HG02763 (cell line): ENCODE data around the gene DCUN1D1.

ENCODE experiments used
- ATAC-seq: cut with Tn5 transposase; IDR thresholded peaks from one replicate; pipeline ENCODE4 v1.9.1; 2021; ENCODE audit warnings: mild to moderate bottlenecking, moderate library complexity; ENCODE audit not compliant: unreplicated experiment

Gene DCUN1D1

DNA sequence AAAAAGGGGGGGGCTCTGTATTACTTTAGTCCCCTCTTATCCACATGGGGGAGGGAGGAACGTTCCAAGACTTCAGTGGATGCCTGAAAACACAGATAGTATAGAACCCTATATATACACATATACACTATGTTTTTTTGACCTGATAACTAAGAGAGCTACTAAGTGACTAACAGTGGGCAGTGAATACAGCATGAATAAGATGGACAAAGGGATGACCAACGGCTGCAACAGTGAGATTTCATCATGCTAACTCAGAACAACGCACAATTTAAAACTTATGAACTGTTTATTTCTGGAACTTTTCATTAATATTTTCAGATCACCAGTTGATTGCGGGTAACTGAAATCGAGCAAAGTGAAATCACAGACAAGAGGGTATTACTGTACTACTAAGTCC, 7.3 kb downstream of the DCUN1D1 start:
- no peak for ATAC-seq

DNA sequence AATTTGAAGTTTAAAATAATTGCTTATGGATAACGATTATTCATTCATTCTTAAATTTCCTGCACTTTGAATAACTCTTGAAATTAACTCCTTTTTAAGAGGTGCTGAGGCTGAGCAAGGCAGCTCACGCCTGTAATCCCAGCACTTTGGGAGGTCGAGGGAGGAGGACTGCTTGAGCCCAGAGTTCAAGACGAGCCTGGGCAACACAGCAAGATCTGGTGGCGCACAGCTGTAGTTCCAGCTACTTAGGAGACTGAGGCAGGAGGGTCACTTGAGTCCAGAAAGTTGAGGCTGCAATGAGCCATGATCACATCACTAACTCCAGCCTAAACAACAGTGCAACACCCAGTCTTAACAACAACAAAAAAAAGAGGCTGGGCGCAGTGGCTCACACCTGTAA, 8.0 kb downstream of the DCUN1D1 start:
- ATAC-seq, result no peak

DNA sequence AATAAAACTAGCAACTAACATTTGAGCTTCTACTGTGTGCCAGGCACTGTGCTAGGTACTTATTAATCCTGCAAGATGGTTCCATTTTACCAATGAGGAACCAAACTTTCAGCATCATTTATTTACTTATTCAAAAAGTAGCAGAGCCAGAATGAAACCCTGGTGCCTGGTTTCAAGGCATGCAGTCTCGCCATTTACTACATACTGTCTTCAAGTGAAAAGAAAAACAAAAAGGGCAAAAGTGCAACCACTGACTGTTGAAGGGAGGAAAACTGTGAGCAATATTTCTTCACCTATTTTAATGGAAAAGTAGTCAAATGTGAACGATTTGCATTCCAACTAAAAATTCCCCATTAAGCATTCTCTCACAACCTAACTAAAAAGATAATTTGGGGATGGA, 8.7 kb downstream of the DCUN1D1 start:
- no peak for ATAC-seq

GRCh38 chr3:182970811-182971418, 9.4 kb downstream of the DCUN1D1 start:
- ATAC-seq, result no peak

DNA sequence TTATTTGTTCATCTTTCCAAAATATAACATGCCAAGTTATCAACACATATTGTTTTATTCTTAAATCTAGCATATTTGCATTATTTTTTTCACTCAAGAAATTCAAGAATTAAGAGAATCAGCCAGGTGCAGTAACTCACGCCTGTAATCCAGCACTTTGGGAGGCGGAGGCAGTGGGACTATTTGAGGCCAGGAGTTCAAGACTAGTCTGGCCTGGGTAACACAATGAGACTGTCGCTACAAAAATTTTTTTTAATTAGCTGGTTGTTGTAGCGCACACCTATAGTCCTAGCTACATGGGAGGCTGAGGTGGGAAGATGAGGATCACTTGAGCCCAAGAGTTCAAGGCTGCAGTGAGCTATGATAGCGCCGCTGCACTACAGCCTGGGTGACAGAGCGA, 10.5 kb downstream of the DCUN1D1 start:
- ATAC-seq, result no peak

GRCh38 chr3:182969277-182969676, 11.1 kb downstream of the DCUN1D1 start:
- no peak for ATAC-seq

- peak; percentile 41 for ATAC-seq
These were observed 12.8 kb downstream of the DCUN1D1 start for GRCh38 chr3:182967218-182968204.

DNA sequence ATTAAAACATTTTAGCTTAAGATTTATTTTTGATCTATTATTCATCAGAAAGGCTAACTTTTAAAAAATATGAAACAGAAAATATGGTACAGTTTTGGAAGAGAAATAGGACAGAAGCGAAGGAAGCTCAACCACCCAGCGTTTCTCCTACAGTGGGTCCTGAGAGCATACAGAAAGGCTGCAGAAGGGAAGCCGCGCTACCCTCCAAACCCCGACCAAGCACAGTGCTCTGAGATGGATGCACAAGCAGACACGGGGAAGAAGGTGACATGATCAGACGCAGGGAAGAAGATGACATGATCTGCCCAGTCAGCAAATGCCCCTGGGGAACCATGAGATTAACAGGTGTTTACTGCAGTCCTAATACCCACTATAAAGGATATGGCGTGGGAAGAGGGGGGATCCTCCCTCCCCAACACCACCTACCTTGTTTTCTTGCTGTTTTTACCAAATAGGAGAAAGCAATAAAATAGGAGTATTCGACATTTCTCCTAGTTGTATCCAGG, 14.4 kb downstream of the DCUN1D1 start:
- no peak for ATAC-seq

GRCh38 chr3:182964179-182964578, 16.2 kb downstream of the DCUN1D1 start:
- ATAC-seq, result no peak

DNA sequence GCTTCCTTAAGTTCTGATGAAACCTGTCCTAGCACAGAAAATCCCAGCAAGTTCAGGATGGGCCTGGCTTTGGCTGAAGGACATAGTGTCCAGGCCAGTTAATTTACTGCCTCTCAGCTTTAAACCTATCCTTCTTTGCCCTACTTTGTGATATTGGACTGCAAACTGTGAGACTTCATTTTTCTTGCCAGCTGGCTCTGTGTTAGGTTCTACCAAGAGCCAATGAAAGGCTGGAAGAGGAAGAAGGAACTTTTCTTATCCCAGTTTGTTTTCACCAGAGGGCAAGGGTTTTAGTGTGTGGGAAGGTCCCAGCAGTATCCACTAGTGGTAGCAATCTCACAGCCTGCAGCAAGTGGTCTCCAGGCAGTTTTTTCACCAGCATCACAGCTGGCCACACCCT, 18.2 kb downstream of the DCUN1D1 start:
- ATAC-seq, result no peak

DNA sequence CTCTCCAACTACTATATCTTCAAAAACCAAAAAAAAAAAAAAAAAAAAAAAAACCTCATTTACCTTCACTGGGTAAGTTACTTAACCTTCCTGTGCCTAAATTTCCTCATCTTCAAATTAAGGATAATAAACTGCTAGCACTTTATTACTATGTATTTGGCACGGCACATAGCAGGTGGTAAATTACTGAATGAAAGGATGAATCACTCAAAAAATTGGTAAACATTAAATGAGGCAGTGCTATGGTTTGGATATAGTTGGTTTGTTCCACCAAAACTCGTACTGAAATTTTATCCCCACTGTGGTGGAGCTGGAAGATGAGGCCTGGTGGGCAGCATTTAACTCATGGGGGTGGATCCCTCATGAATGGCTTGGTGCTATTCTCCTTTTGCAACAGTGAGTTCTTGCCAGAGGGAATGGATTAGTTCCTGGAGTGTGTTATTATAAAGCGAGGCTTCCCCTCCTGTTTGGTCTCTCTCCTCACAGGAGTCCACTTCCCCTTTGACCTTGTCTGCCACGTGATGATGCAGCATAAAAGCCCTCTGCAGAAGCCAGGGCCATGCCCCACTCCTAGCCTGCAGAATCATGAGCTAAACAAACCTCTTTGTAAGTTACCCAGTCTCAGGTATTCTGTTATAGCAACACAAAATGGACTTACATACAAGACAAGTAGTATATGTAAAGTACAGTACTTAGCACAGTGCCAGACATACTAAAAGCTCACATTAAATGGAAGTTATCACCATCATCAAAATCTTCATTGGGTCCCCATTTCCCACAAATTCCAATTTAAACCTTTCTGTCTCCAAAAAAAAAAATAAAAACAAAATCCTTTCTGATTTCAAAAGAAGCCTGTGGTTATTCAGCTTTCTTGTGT, 20.6 kb downstream of the DCUN1D1 start:
- no peak for ATAC-seq

DNA sequence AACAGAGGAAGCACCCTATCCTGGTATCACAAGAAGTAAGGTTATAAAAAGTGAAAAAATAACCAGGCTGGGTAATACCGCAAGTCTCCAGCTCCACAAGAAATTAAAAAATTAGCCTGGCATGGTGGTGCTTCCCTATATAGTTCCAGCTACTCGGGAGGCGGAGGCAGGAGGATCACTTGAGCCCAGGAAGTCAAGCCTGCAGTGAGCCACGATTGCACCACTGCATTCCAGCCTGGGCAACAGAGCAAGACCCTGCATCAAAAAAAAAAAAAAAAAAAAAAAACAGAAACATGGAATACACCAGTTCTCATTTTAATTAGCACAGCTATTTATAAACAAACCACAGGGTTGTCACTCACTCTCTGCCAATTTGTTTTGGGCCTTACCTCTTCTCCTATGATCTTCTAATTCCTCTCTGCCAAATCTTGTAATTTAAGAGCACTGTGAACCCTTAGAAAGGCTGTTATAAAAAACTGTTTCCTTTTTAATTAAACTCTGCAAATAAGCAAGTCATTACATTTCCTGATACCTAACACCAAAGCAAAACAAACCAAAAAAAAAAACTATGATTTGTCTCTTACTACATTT, 22.6 kb downstream of the DCUN1D1 start:
- ATAC-seq, result no peak

GRCh38 chr3:182957226-182957625, 23.1 kb downstream of the DCUN1D1 start:
- no peak for ATAC-seq

GRCh38 chr3:182954553-182955235, 25.6 kb downstream of the DCUN1D1 start:
- ATAC-seq, result no peak

- ATAC-seq, result no peak
These were observed 30.6 kb downstream of the DCUN1D1 start for GRCh38 chr3:182949688-182950087.

- no peak for ATAC-seq
These were observed 32.0 kb downstream of the DCUN1D1 start for GRCh38 chr3:182948305-182948704.

DNA sequence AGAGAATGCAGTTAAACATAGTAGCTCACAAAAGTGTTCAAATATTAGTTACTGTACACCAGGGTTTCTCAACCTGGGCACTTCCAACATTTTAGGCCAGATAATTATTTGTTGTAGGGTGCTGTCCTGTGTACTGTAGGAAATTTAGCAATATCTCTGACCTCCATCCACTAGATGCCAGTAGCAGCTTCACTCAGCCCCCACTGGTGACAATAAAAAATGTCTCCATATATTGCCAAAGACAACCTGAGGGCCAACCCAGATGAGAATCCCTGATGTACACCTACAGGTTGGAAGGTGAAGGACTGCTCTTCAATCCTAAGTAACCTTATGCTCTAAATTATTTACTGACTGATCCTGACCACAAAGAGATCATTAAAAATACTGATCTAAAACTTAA, 32.5 kb downstream of the DCUN1D1 start:
- ATAC-seq, result no peak

DNA sequence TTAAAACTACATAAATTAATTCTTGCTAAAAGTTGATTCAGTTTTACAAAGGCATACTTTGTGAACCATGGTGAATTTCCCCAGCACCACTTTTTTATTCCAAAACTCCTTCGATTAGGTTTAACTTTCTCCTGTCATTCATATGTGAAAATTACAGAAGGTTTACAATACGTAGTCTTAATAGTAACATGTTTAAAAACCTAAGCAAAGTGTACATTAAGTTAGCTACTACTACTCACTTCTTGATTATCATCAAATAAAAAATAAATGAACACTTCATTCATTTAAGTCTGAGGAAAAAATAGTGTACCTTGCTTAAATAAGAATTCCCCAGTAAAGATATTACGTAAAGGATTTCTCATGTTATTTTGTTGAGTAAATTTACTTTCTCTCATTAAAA, 38.6 kb downstream of the DCUN1D1 start:
- ATAC-seq, result no peak

GRCh38 chr3:182940266-182940808, 40.0 kb downstream of the DCUN1D1 start:
- ATAC-seq, result no peak
